IMR-90 (cell line): ENCODE results near the gene MBOAT2. TPM values are rescaled to one million over a fixed set of nuclear protein-coding genes. Genes with fewer than 3 reads are reported as not detected.

Experiments used
- ATAC-seq: fragments of 200-7000 bp; cut with Tn5 transposase; 2 replicates; pipeline ENCODE4 v1.9.1; 2020; ENCODE audit warnings: low read depth, mild to moderate bottlenecking, moderate library complexity
- BruUV-seq: library from RNA; stranded (reverse); fragments of 400-500 nt; replicated peaks from 2 replicates; lab custom pipeline; 2021; lab: Mats Ljungman, UMichigan
- CTCF ChIA-PET: fragments of 300-600 bp; formaldehyde crosslinking; extraction: SDS; loops from one replicate; lab custom pipeline; 2021; ENCODE audit warnings: antibody characterized with exemption; lab: Yijun Ruan, JAX
- POLR2A ChIA-PET: fragments of 300-600 bp; sonication (Branson Sonifier 250); formaldehyde crosslinking; loops from one replicate; lab custom pipeline; 2022; ENCODE audit warnings: antibody characterized with exemption; ENCODE audit not compliant: unreplicated experiment; lab: Charles Lee
- DNase-seq: peaks from one replicate; pipeline ENCODE4 v3.0.0; 2013
- H2AFZ ChIP-seq: replicated peaks from 2 replicates; pipeline ENCODE3; 2013; ENCODE audit warnings: low read length, mild to moderate bottlenecking; ENCODE audit not compliant: poor library complexity
- H2AK5ac ChIP-seq: 2 replicates; pipeline ENCODE4 v1.6.1; 2013; ENCODE audit warnings: low read depth, low read length, inconsistent platforms
- H2AK9ac ChIP-seq: replicated peaks from 2 replicates; pipeline ENCODE3; 2013; ENCODE audit warnings: mild to moderate bottlenecking, low read depth, low read length, moderate library complexity; ENCODE audit not compliant: poor library complexity
- H2BK120ac ChIP-seq: 2 replicates; pipeline ENCODE4 v1.6.1; 2013; ENCODE audit warnings: low read depth, low read length, inconsistent platforms
- H2BK15ac ChIP-seq: 3 replicates; pipeline ENCODE4 v1.6.1; 2013; ENCODE audit warnings: low read depth, low read length, inconsistent platforms
- H2BK20ac ChIP-seq: 2 replicates; pipeline ENCODE4 v1.6.1; 2013; ENCODE audit warnings: low read depth, mild to moderate bottlenecking, inconsistent platforms, low read length, moderate library complexity
- H2BK5ac ChIP-seq: 2 replicates; pipeline ENCODE4 v1.6.1; 2013; ENCODE audit warnings: mild to moderate bottlenecking, low read depth, low read length, inconsistent platforms; ENCODE audit not compliant: poor library complexity, severe bottlenecking
- H3K14ac ChIP-seq: replicated peaks from 2 replicates; pipeline ENCODE4 v1.6.1; 2013; ENCODE audit warnings: low read depth, low read length, inconsistent platforms
- H3K18ac ChIP-seq: 2 replicates; pipeline ENCODE4 v1.6.1; 2013; ENCODE audit warnings: low read depth, low read length, control low read depth
- H3K23ac ChIP-seq: 2 replicates; pipeline ENCODE4 v1.6.1; 2013; ENCODE audit warnings: low read depth, low read length, inconsistent platforms
- H3K27ac ChIP-seq: 2 replicates; pipeline ENCODE4 v1.5.1; 2013; ENCODE audit warnings: mild to moderate bottlenecking, control low read depth, low read length; ENCODE audit not compliant: insufficient read depth
- H3K27me3 ChIP-seq: 2 replicates; pipeline ENCODE4 v1.6.1; 2013; ENCODE audit warnings: low read length; ENCODE audit not compliant: control insufficient read depth, insufficient read depth
- H3K36me3 ChIP-seq: 2 replicates; pipeline ENCODE4 v1.6.1; 2013; ENCODE audit warnings: low read length, mixed read lengths; ENCODE audit not compliant: control insufficient read depth, insufficient read depth
- H3K4ac ChIP-seq: 2 replicates; pipeline ENCODE4 v1.6.1; 2013; ENCODE audit warnings: low read depth, low read length, inconsistent platforms
- H3K4me1 ChIP-seq: 2 replicates; pipeline ENCODE4 v1.6.1; 2013; ENCODE audit warnings: low read length, mixed read lengths; ENCODE audit not compliant: control insufficient read depth, insufficient read depth
- H3K4me2 ChIP-seq: 2 replicates; pipeline ENCODE4 v1.6.1; 2013; ENCODE audit warnings: low read depth, mild to moderate bottlenecking, control low read depth, low read length, moderate library complexity
- H3K4me3 ChIP-seq: 2 replicates; pipeline ENCODE4 v1.5.1; 2013; ENCODE audit warnings: low read depth, mild to moderate bottlenecking, control low read depth, low read length, moderate library complexity; ENCODE audit not compliant: insufficient read depth
- H3K56ac ChIP-seq: 2 replicates; pipeline ENCODE4 v1.6.1; 2013; ENCODE audit warnings: low read length, inconsistent platforms; ENCODE audit not compliant: insufficient read depth; ENCODE audit errors: extremely low read depth
- H3K79me1 ChIP-seq, 2 experiments: 2 replicates each; pipeline ENCODE4 v1.6.1; 2013; ENCODE audit warnings: low read length in 2 of 2, inconsistent platforms in 1 of 2, low read depth in 1 of 2
- H3K9ac ChIP-seq: 2 replicates; pipeline ENCODE4 v1.6.1; 2013; ENCODE audit warnings: low read depth, low read length, control low read depth
- H3K9me1 ChIP-seq: 2 replicates; pipeline ENCODE4 v1.6.1; 2013; ENCODE audit warnings: low read length, inconsistent platforms; ENCODE audit not compliant: insufficient read depth
- H3K9me3 ChIP-seq: 2 replicates; pipeline ENCODE4 v1.6.1; 2013; ENCODE audit warnings: low read length; ENCODE audit not compliant: control insufficient read depth, insufficient read depth
- H4K20me1 ChIP-seq: 2 replicates; pipeline ENCODE4 v1.6.1; 2013; ENCODE audit warnings: low read length, inconsistent platforms; ENCODE audit not compliant: insufficient read depth
- H4K5ac ChIP-seq: 2 replicates; pipeline ENCODE4 v1.6.1; 2013; ENCODE audit warnings: mild to moderate bottlenecking, low read depth, low read length, control low read depth
- H4K8ac ChIP-seq, 2 experiments: 2 replicates each; pipeline ENCODE4 v1.6.1; 2013; ENCODE audit warnings: low read depth in 2 of 2, low read length in 2 of 2, control low read depth in 1 of 2, inconsistent platforms in 1 of 2
- H4K91ac ChIP-seq: 2 replicates; pipeline ENCODE4 v1.6.1; 2013; ENCODE audit warnings: low read depth, low read length, inconsistent platforms; ENCODE audit not compliant: insufficient read depth
- BHLHE40 ChIP-seq: fragments of 150-350 bp; IDR thresholded peaks from 2 replicates; pipeline ENCODE4 v1.6.1; 2016; ENCODE audit warnings: mild to moderate bottlenecking, low read depth, low read length
- CEBPB ChIP-seq: IDR thresholded peaks from 2 replicates; pipeline ENCODE4 v1.6.1; 2012; ENCODE audit warnings: low read depth, low read length, improper control_type of control experiment
- CTCF ChIP-seq: conservative IDR thresholded peaks from 2 replicates; pipeline ENCODE4 v1.5.1; 2012; ENCODE audit warnings: mild to moderate bottlenecking, low read depth, low read length, improper control_type of control experiment
- ELK1 ChIP-seq: fragments of 150-350 bp; IDR thresholded peaks from 2 replicates; pipeline ENCODE4 v1.6.1; 2016; ENCODE audit warnings: low read depth, mild to moderate bottlenecking, low read length, moderate library complexity, borderline replicate concordance
- FOS ChIP-seq: fragments of 150-350 bp; IDR thresholded peaks from 2 replicates; pipeline ENCODE4 v1.6.1; 2016; ENCODE audit warnings: low read depth, low read length
- MAZ ChIP-seq: IDR thresholded peaks from 2 replicates; pipeline ENCODE4 v1.6.1; 2012; ENCODE audit warnings: low read depth, mild to moderate bottlenecking, low read length, improper control_type of control experiment, moderate library complexity, borderline replicate concordance
- POLR2A ChIP-seq: IDR thresholded peaks from 2 replicates; pipeline ENCODE4 v1.6.1; 2012; ENCODE audit warnings: mild to moderate bottlenecking, low read depth, low read length
- RAD21 ChIP-seq: IDR thresholded peaks from 2 replicates; pipeline ENCODE4 v1.6.1; 2012; ENCODE audit warnings: low read length, improper control_type of control experiment
- RCOR1 ChIP-seq: IDR thresholded peaks from 2 replicates; pipeline ENCODE4 v1.6.1; 2012; ENCODE audit warnings: mild to moderate bottlenecking, low read length, improper control_type of control experiment; ENCODE audit not compliant: insufficient replicate concordance
- RFX5 ChIP-seq: IDR thresholded peaks from 2 replicates; pipeline ENCODE4 v1.8.0; 2012; ENCODE audit warnings: low read depth, mild to moderate bottlenecking, low read length, moderate library complexity
- SMC3 ChIP-seq: fragments of 150-350 bp; IDR thresholded peaks from 2 replicates; pipeline ENCODE4 v1.6.1; 2016; ENCODE audit warnings: low read depth, mild to moderate bottlenecking, antibody characterized with exemption, low read length, moderate library complexity
- USF2 ChIP-seq: fragments of 150-350 bp; IDR thresholded peaks from 2 replicates; pipeline ENCODE4 v1.6.1; 2017; ENCODE audit warnings: mild to moderate bottlenecking, antibody characterized with exemption, low read length, low read depth
- WGBS, 2 experiments: methylation state at CpG; one replicate each; pipeline versions ENCODE4 v1.1.5 to v1.1.7; 2013; ENCODE audit warnings: missing lambda C conversion rate in 2 of 2; ENCODE audit not compliant: insufficient read length in 1 of 2; ENCODE audit errors: extremely low coverage in 2 of 2; 5-methylcytosine and 5-hydroxymethylcytosine counted together
- dilution Hi-C: fragments of 300-500 bp; cut with HindIII; formaldehyde crosslinking; loops from one replicate; pipeline ENCODE4 v1.14.3; 2018; ENCODE audit warnings: low sequenced_read_pairs; ENCODE audit not compliant: unreplicated experiment
- in situ Hi-C: fragments of 300-500 bp; cut with MboI; formaldehyde crosslinking; loops from 3 replicates; pipeline ENCODE4 v1.14.3; 2019; ENCODE audit warnings: low sequenced_read_pairs, inconsistent platforms, mixed read lengths
- intact Hi-C: fragments of 100-400 bp; cut with micrococcal nuclease; formaldehyde crosslinking; loops from 2 replicates; pipeline ENCODE4 v1.10.0; 2022
- polyA plus RNA-seq, 3 experiments: library from polyadenylated mRNA; depleted of rRNA; stranded (reverse); fragments of >200 nt; gene quantifications; 2 replicates each; pipeline ENCODE4 v1.2.3, GENCODE V29; 2012; ENCODE audit warnings: low replicate concordance in 1 of 3
- total RNA-seq: library from RNA; depleted of rRNA; stranded (reverse); fragments of >200 nt; gene quantifications from 2 replicates; pipeline ENCODE4 v1.2.3, GENCODE V29; 2012

Gene MBOAT2
- total and polyA plus RNA-seq, 2 of the 4 experiments (the other 2 are of a cell fraction) = 33.9 to 102 TPM

- TF ChIP-seq RCOR1 = no peak
- TF ChIP-seq SMC3 = no peak
Measured at GRCh38 chr2:8976442-8977259, 26.8 kb downstream of the MBOAT2 start (continued).

GRCh38 chr2:8974016-8974415 is 29.5 kb downstream of the MBOAT2 start:
- Histone ChIP-seq H3K9me1 (0 out of 2 replicates have a peak, but pooled peaks cover 5% of the 10 kb centered on the region), H3K27me3 (no peaks in the 10 kb centered on the region), H3K9me3 (no peaks in the 10 kb centered on the region), H3K4me3 (no peak overlapping the region), H3K56ac (no peak overlapping the region), H2AFZ (no peak overlapping the region), H4K20me1 (peaks cover 7% of the 10 kb centered on the region), H4K5ac (no peak overlapping the region), H3K14ac (no peak overlapping the region), H4K91ac (no peak overlapping the region), H3K18ac (no peak overlapping the region), H2BK5ac (no peak overlapping the region), H2BK15ac (no peak overlapping the region), H4K8ac (no peak overlapping the region), H3K4ac (no peak overlapping the region), H2BK120ac (no peak overlapping the region), H2AK5ac (no peak overlapping the region), H3K27ac (no peak overlapping the region), H3K36me3 (no peaks in the 10 kb centered on the region), H3K79me1 (peaks cover 25 to 43% of the 10 kb centered on the region in 2 experiments), H3K4me2 (no peak overlapping the region), H2AK9ac (no peak overlapping the region), H3K9ac (no peak overlapping the region), H3K4me1 (peaks cover 2% of the 10 kb centered on the region; the same call in 1 of the 2 replicates), H2BK20ac (no peak overlapping the region), H3K23ac (no peak overlapping the region)
- CTCF ChIA-PET = interaction anchor here (1.0 kb wide), 1 partner anchor 9 kb away, joined by 3 read pairs; no protein-coding TSS in a partner anchor
- DNase-seq (no peak), ATAC-seq (no peak)
- in situ Hi-C loops = no loop called here
- intact Hi-C loops = no loop called here
- POLR2A ChIA-PET = no interaction called here
- dilution Hi-C loops = no loop called here
- 90% methylated on average over 2 of the region's 4 CpGs; no CpG with 5 or more reads in 1 of the 2 experiments for WGBS, 2 experiments
- no TSS peak for BruUV-seq
- TF ChIP-seq POLR2A (no peak), ELK1 (no peak), RFX5 (no peak), CEBPB (no peak), CTCF (no peak), FOS (no peak), SMC3 (no peak), BHLHE40 (no peak), MAZ (no peak), RAD21 (no peak), USF2 (no peak)
